Fibroblast of skin of back (primary cell): ENCODE results near the gene HNRNPC.

ENCODE experiments used
- DNase-seq: peaks from one replicate; pipeline ENCODE4 v3.0.0-alpha.2; 2013

Gene HNRNPC

GRCh38 chr14:21209185-21209584, 60.1 kb downstream of the HNRNPC start:
- DNase-seq: no peak

GRCh38 chr14:21208554-21208953, 60.7 kb downstream of the HNRNPC start:
- no peak for DNase-seq

GRCh38 chr14:21206753-21207684, 62.2 kb downstream of the HNRNPC start:
- DNase-seq: no peak

GRCh38 chr14:21205678-21206581, 63.3 kb downstream of the HNRNPC start:
- DNase-seq: no peak

- DNase-seq: no peak
Measured at GRCh38 chr14:21205026-21205677, 64.1 kb downstream of the HNRNPC start.

- no peak for DNase-seq
Measured at GRCh38 chr14:21204167-21205025, 64.8 kb downstream of the HNRNPC start.

- DNase-seq: no peak
Measured at GRCh38 chr14:21203470-21204166, 65.6 kb downstream of the HNRNPC start.

- no peak for DNase-seq
Measured at GRCh38 chr14:21202463-21203358, 66.5 kb downstream of the HNRNPC start.

- no peak for DNase-seq
Measured at GRCh38 chr14:21201732-21202462, 67.3 kb downstream of the HNRNPC start.

- DNase-seq: no peak
Measured at GRCh38 chr14:21200752-21201461, 68.3 kb downstream of the HNRNPC start.

- DNase-seq: peak; percentile 47
Measured at GRCh38 chr14:21199611-21200560, 69.4 kb downstream of the HNRNPC start.

- DNase-seq: no peak
Measured at GRCh38 chr14:21197418-21198205, 71.6 kb downstream of the HNRNPC start.

- no peak for DNase-seq
Measured at GRCh38 chr14:21194597-21194996, 74.6 kb downstream of the HNRNPC start.

GRCh38 chr14:21192875-21193535, 76.2 kb downstream of the HNRNPC start:
- no peak for DNase-seq

- DNase-seq: no peak
Measured at GRCh38 chr14:21192447-21192822, 76.8 kb downstream of the HNRNPC start.

- peak; percentile 43 for DNase-seq
Measured at GRCh38 chr14:21191809-21192446, 77.3 kb downstream of the HNRNPC start.
